ENCODE results near the gene WEE2. TPM values are rescaled to one million over a fixed set of nuclear protein-coding genes. Genes with fewer than 3 reads are reported as not detected.

WEE2 gene
- total RNA-seq, 4 donors from 2014 or later: not detected

- intact Hi-C loops (cut with DNase I; ENCODE audit: low total_unique reads): no loop called here
These were observed 11.8 kb upstream of the WEE2 start for GRCh38 chr7:141696348-141696747.

GRCh38 chr7:141697211-141697871 is 10.8 kb upstream of the WEE2 start:
- WGBS, 2 donors (ENCODE audit: low coverage in 1 of 2): 80 to 82% methylated on average over 8 to 10 of the region's 10 CpGs

More at GRCh38 chr7:141696348-141696747, 11.8 kb upstream of the WEE2 start:
- 26 to 40% methylated on average over 1 to 2 of the region's 2 CpGs for WGBS, 2 donors (ENCODE audit: low coverage in 1 of 2)
- peaks cover 7 to 48% (median 35%) of the 10 kb centered on the region in 4 donors for H3K4me1 ChIP-seq
- H3K27me3 ChIP-seq: no peaks in the 10 kb centered on the region
- H3K27ac ChIP-seq: peak overlapping the region in 3 of 4 donors; percentile 7 to 34 (median 7)
- H3K36me3 ChIP-seq: no peaks in the 10 kb centered on the region
- DNase-seq: no peak
- no peak overlapping the region for H3K4me3 ChIP-seq
- TF ChIP-seq EP300 (IDR thresholded peaks at IDR 0.05; ENCODE audit: low read depth): no peak
- no peak for TF ChIP-seq CTCF (IDR thresholded peaks at IDR 0.05)
- TF ChIP-seq POLR2AphosphoS5 (IDR thresholded peaks at IDR 0.05): no peak
- TF ChIP-seq POLR2A (IDR thresholded peaks at IDR 0.05): no peak
- no peaks in the 10 kb centered on the region for H3K9me3 ChIP-seq
- in situ Hi-C loops (cut with MboI; ENCODE audit: low pct_ligation_motif_present in 1 of 4, low pct_unique_long_range_greater_than_20kb in 1 of 4, low sequenced_read_pairs in 3 of 4): no loop called here

GRCh38 chr7:141698247-141699015 is 9.7 kb upstream of the WEE2 start:
- in situ Hi-C loops (cut with MboI; ENCODE audit: low pct_ligation_motif_present in 1 of 4, low pct_unique_long_range_greater_than_20kb in 1 of 4, low sequenced_read_pairs in 3 of 4) (no loop called here), intact Hi-C loops (cut with DNase I; ENCODE audit: low total_unique reads) (no loop called here)
- H3K4me3 ChIP-seq: no peak overlapping the region
- no peak for DNase-seq
- no peak overlapping the region for H3K27ac ChIP-seq
- no peaks in the 10 kb centered on the region for H3K27me3 ChIP-seq
- TF ChIP-seq CTCF (IDR thresholded peaks at IDR 0.05) (no peak), POLR2A (IDR thresholded peaks at IDR 0.05) (no peak), POLR2AphosphoS5 (IDR thresholded peaks at IDR 0.05) (no peak), EP300 (IDR thresholded peaks at IDR 0.05; ENCODE audit: low read depth) (no peak)
- no peaks in the 10 kb centered on the region for H3K36me3 ChIP-seq
- peaks cover 14 to 58% (median 44%) of the 10 kb centered on the region in 4 donors for H3K4me1 ChIP-seq
- 50 to 85% methylated on average over 1 of the region's 1 CpG for whole genome bisulfite sequencing, 2 donors (ENCODE audit: low coverage in 1 of 2)
- H3K9me3 ChIP-seq: no peaks in the 10 kb centered on the region

More at GRCh38 chr7:141697211-141697871, 10.8 kb upstream of the WEE2 start:
- in situ Hi-C loops (cut with MboI; ENCODE audit: low pct_ligation_motif_present in 1 of 4, low pct_unique_long_range_greater_than_20kb in 1 of 4, low sequenced_read_pairs in 3 of 4): no loop called here
- Histone ChIP-seq H3K4me1 (peaks cover 7 to 48% (median 36%) of the 10 kb centered on the region in 4 donors), H3K36me3 (no peaks in the 10 kb centered on the region), H3K9me3 (no peaks in the 10 kb centered on the region), H3K27me3 (no peaks in the 10 kb centered on the region), H3K4me3 (no peak overlapping the region), H3K27ac (no peak overlapping the region)
- TF ChIP-seq POLR2A (IDR thresholded peaks at IDR 0.05) (no peak), POLR2AphosphoS5 (IDR thresholded peaks at IDR 0.05) (no peak), EP300 (IDR thresholded peaks at IDR 0.05; ENCODE audit: low read depth) (no peak), CTCF (IDR thresholded peaks at IDR 0.05) (no peak)
- intact Hi-C loops (cut with DNase I; ENCODE audit: low total_unique reads): no loop called here
- no peak for DNase-seq

GRCh38 chr7:141699860-141700259 is 8.3 kb upstream of the WEE2 start:
- no peaks in the 10 kb centered on the region for H3K27me3 ChIP-seq
- H3K4me1 ChIP-seq: peaks cover 14 to 67% (median 43%) of the 10 kb centered on the region in 4 donors
- in situ Hi-C loops (cut with MboI; ENCODE audit: low pct_ligation_motif_present in 1 of 4, low pct_unique_long_range_greater_than_20kb in 1 of 4, low sequenced_read_pairs in 3 of 4) (no loop called here), intact Hi-C loops (cut with DNase I; ENCODE audit: low total_unique reads) (no loop called here)
- no peaks in the 10 kb centered on the region for H3K36me3 ChIP-seq
- 67 to 93% methylated on average over 2 to 3 of the region's 3 CpGs for WGBS, 2 donors (ENCODE audit: low coverage in 1 of 2)
- DNase-seq: no peak
- no peak overlapping the region for H3K4me3 ChIP-seq
- H3K27ac ChIP-seq: no peak overlapping the region
- no peaks in the 10 kb centered on the region for H3K9me3 ChIP-seq
- TF ChIP-seq POLR2AphosphoS5 (IDR thresholded peaks at IDR 0.05): no peak
- no peak for TF ChIP-seq POLR2A (IDR thresholded peaks at IDR 0.05)
- TF ChIP-seq CTCF (IDR thresholded peaks at IDR 0.05): no peak
- no peak for TF ChIP-seq EP300 (IDR thresholded peaks at IDR 0.05; ENCODE audit: low read depth)

Data from transverse colon (tissue), 4 donors.